HG03558 (cell line): ENCODE data around the gene MEGF6.

Source experiments
- ATAC-seq: cut with Tn5 transposase; IDR thresholded peaks from one replicate; pipeline ENCODE4 v1.9.1; 2021; ENCODE audit warnings: moderate number of reproducible peaks; ENCODE audit not compliant: unreplicated experiment; ENCODE audit errors: extremely low read depth

The MEGF6 gene

DNA sequence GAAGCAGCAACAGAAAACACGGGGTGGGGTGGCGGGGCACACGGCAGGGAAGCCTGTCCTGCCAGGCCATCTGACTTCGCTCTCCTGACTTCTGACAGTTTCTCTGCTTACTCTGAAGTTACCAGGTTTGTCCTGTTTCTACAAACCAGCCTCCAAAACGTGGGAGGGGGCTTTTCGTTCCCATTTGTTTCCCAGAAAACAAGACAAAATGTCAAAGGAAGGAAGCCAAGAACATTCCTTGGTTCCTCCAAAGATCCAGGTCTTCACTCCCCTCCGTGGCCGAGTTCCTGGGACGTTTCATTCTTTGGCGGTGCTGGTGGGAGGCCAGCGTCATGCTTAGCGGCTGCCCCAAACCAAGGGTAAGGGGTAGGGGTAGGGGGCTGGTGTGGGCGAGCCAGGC is 49.6 kb downstream of the MEGF6 start:
- no peak for ATAC-seq

DNA sequence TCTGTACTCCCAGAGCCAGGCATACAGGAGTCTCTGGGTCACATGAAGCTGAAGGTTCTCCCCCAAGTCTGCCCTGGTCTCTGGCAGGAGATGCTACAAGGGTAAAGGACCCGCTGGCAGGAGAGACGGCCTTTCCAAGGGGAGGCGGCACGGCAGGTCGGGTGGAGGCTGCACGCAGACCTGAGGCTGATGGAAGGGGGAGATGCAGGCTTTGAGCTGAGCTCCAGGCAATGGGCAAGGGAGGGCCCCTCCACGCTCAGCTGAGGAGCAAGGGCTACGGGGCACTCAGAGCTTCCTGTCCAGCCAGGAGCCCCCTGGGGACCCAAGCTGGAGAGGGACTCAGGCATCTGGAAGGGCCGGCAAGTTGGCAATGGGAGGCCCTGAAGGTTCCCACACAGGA is 50.3 kb downstream of the MEGF6 start:
- ATAC-seq = no peak

DNA sequence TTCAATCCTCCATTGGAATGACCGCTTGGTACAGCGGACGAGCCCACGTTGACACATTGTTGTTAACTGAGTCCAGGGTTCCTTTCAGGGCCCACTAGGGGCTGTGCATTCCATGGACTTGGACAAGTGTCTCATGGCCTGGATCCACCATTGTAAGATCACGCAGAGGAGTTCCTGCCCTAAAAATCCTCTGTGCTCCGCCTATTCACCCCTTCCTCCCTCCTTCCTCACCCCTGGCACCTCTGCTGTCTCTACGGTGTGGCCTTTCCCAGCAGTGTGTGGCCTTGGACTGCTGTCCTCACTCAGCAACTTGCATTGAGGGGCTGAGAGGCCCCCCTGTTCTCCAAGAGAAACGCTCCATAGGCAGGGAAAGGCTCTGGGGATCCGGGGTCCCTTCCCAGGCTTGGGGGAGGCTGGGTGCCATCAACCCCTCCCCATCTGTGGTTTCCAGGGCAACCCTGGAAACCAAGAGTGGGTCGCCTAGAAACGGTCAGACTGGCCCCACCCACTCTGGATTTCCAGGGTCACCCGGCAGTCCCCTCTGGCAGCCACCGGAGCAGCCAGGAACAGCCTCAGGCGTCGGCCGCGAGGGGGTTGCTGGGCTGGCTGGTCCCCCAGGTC is 50.9 kb downstream of the MEGF6 start:
- ATAC-seq = no peak

DNA sequence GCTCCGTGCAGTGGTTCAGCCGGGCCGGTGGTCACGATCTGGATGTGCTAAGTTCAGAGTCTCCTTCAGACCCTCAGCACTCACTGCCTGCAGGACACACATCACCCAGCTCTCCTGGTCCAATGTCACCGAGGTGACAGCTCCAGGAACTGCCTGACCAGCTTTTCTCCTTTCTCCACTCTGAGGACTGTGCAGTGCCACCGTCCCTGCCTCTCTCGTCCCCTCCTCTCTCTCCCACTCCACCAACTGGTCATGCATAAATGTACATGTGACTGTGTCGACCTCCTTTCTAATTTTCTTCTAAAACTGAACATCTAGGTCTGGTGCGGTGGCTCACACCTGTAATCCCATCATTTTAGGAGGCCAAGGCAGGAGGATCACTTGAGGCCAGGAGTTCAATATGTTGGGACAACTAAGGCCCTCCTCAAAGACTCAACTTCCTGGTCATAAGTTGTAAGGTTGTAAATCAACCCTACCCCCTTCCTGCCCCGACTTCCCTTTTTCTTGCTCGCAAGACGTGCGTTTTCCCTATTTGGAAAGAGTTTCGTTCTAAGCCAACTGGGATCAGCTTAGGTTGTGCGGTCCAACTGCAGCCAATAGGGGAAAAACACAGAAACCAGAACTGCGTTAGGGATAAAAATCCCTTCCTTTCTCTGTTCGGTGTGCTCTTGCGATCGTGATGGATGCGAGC is 53.1 kb downstream of the MEGF6 start:
- no peak for ATAC-seq

DNA sequence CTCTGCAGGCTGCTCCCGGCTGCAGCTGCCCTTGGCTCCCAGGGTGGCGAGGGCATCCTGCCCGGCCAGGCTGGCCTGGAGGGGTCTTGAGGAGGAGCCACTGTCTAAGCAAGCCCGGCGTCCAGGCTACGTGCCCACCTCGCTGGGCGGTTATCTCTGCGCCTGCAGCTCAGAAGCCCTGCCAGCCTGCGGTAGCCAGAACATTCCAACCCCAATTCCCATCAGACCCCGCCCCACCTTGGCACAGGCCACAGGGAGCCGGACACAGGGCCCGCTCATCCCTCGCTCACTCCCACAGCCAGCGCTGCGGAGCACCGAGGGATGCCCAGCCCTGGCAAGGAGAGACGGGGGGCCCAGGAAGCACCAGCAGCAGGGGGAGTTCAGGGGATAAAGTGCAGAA is 53.9 kb downstream of the MEGF6 start:
- no peak for ATAC-seq

DNA sequence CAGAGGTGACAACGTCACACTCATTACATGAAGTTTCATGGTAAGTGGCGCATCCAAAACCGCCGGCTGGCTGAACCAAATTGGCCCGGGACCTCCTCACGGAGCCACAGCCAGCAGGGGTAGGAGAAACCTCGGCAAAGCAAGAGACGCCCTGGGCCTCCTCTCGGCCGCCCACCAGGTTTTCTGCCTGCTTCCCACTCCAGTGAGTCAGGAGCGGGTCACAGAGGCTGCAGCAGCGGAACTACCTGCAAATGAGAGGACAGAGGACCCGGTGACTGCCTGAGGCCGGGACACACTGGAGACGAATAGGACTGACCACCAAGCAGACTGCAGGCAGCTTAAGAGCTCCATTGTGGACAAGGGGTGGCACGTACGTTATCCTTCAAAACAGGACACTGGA is 55.0 kb downstream of the MEGF6 start:
- no peak for ATAC-seq

DNA sequence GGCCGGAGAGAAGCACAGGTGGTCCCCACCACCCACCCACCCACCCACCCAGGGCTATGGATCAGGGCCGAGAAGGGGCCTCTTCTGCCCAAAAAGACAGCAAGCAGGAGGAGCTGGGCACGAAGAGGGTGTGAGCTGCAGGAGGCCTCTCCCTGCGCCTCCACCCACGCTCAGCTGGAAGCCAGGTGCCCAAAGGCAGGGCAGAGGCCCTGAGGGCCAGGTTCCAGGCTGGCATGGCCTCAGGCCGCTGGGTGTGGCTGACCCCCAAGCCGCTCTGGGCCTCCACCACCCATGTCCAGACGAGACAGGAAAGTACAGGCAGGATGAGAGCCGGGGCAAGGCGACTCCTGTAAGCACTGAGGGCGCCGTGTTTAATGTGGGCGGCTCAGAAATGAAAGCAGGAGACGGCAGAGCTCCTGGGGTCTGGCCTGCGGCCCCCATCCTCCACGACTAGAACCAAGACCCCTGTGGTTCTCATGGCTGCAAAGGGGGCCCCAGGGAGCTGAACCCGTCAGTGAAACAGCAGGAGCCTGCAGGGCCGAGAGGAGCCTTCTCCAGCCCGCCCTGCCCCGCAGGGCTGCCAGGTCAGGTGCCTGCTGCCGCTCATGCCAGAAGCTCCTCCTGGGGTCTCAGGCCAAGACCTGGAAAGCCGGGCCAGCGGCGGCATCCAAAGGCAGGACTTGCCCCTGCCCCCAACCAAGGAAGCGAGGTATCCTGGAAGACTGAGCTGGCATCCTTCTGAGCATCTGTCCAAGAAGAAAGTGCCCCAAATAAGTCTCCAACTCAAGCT is 56.0 kb downstream of the MEGF6 start:
- ATAC-seq = no peak

DNA sequence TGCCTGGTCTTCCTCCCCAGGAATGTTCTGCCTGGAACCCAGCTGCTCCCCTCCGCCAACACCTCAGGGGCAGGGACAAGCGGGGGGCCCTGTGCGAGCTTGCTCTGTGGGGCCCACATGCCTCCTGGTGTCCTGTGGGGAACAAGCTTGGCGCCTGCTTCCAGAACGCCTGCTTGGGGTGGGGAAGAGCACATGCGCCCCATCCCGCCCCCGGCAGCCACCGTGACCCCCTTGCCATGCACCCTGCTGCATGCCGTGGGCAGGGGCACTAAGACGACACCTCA is 57.4 kb downstream of the MEGF6 start:
- no peak for ATAC-seq

DNA sequence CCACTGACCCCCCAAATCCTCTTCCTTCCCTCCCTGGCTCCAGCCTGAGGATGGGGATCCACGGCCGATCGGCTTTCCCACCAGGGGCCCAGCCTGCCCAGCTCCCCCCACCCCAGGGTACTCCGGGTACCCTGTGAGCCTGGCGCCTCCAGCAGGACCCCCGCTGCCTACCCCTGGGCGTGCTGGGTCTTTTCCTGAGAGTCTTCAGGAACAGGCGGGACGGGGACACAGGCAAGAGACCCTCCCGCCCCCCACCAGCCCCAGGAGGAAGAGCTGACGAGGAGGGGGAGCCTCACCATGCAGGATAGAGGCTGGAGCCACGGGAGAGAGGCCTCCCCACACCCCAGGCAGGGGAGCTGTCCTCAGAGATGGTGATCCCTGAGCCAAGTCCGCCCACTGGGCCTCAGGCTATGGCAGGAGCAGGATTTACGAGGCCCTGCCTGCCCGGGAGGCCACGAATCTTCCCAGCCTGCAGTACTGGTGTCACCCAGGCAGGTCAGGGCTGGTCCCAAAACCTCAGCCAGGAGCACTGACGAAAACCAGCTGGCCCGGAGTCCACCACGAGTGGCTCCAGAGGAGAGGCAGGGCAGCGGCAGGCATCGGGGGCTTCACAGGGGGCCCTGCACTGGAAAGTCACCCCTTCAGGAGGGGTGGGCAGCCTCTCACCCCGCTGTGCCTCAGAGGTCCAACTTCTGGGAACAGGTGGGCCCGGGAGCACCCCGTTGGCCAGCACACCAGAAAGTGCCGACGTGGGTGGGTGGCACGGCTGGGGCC is 58.0 kb downstream of the MEGF6 start:
- no peak for ATAC-seq

DNA sequence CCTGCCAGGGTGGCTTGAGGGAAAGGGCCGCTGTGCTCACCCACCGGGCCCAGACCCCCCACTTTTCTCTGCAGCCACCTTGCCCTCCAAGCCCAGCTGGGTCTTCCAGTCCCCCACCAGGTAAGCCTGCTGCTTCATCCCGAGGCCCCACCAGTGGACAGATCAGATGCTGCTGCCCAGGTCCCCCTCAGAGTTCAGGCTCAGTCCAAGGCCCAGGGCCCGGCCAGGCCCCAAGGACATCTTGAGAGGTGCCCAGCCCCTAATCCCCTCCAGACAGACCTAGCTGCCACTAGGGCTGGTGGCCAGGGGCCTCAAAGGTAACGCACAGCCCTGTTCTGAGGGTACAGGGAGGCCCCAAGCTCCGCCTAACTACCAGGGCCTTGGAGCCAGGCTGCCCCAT is 58.6 kb downstream of the MEGF6 start:
- ATAC-seq = no peak

DNA sequence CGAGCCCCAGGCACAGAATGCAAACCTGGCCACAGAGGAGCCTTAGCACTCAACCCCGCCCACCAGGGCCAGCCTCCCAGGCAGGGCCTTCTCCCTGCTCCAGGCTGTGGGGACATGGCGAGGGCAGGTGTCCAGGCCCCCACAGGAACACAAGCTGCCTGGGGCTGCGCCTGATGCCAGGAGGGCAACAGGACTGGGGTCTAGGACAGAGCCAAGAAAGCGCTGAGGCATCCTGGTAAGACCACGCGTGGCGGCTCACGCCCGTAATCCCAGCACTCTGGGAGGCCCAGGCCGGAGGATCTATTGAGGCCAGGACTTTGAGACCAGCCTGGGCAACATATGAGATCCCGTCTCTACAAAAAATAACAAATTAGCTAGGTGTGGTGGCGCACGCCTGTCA is 59.1 kb downstream of the MEGF6 start:
- no peak for ATAC-seq

DNA sequence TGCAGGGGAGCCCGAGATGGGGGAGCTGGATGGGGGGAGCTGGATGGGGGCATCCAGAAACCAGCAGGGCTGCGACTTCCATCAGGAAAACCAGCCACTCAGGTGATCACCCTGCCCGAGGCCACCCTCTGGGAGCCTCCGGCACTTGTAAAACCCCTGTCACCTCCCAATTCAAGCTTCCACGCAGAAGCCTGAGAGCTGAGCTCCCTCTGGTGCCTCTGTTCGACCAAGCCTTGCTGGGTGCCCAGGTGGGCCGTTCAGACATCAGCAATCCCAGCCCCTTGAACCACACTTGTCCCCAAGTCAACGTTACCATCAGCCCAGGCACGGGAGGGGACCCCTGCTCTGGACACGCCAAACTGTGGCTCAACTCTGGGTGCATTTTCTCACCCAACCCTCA is 59.6 kb downstream of the MEGF6 start:
- no peak for ATAC-seq

DNA sequence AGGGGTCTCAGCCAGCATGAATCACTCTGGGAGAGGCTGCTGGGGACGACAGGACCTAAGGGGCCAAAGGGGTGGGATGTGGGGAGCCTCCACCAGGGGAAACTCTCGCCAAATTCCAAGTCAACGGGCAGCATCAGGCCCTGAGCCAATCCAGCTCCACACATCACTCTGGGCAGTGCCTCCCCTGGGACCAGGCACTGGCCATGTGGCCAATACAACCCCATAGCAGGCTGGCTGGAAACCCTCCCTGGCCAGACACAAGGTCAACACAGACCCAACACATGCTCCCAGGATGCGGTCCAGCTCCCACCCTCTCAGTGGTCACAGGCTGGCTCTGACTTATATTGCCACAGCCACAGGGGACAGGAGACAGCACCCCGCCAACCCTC is 60.0 kb downstream of the MEGF6 start:
- ATAC-seq = no peak

DNA sequence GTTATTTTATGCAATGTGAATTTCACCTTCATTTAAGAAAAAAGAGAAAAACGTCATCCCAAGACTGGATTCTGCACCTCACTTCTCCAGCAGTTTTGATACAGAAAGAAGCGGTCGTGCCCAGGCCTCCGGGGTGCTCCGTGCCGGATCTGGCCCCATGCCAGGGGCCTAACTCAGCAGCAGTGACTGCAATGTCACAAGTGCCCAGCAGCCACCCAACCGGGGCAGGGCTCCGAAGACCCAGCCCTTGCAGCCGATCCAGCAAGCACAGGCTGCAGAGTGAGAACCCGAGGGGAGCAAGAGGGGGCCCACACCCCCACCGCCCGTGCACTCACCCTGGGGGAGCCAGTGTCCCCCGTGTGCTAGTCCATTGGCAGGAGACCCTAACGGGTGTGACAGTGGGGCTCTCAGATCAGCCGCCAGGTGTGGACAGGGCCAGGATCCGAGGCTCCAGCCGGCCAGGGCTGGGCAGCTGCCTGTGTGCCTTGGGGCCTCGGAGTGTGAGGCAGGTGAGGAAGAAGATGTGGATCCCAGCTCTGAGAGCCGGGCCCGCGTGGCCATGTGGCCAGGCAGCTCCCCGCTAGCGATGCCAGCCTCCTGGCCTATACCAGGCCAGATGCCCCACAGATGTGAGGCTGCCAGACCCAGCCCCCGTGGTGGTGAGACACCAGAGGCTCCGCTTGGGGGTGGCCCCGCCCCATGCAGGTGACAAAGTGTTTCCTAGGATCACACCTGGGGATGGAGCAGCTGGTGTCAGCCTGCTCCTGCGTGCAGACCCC is 60.6 kb downstream of the MEGF6 start:
- no peak for ATAC-seq

DNA sequence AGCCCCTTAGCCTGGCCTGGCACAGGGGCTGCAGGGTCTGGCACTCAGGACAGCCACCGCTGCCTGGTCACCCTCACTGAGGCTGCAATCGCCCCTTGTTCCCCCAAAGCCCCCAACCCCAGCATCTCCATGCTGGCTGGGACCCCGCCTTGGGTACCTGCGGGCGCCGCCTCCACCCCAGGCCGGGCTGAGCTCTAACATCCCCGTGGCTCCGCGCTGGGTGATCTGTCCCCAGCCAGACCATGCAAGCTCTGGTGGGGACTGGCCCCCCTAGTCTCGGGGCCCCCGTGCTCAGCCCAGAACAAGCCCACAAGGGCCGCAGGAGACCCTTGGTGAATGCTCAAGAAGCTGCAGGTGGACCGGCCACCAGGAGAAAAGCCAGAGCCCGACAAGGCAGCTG is 62.4 kb downstream of the MEGF6 start:
- no peak for ATAC-seq

DNA sequence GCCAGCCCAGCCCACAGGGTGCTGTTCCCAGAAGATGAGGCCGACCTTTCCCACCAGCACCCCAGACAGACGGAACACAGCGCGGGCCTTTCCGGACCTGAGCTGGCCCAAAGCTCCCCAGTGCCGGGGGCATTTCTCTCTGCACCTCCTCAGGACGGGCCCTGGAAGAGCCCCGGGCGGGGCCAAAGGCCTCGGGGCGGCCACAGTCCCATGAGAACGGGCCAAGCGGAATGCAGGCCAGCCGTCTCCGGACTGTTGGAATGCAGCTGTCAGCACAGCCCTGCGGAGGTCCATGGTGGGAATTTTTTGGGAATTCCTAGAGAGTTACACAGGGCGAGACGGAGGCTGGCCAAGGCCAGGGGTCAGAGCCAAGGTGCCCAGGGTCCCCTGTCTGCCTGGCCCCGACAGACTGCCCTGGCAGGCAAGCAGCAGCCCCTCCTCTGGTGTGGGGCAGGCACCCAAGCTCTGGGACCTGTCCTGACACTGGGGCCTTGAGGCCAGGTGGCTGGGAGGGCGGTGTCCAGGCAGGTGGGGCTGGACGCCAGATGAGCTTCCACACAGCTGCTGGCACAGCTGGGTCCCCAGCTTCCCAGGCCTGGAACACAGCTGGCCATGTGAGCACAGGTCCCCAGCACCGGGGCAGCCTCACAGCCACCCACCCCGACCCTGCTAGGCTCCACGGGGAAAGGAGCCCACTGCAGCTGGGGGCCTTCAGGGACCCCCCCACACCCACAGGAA is 63.0 kb downstream of the MEGF6 start:
- no peak for ATAC-seq

DNA sequence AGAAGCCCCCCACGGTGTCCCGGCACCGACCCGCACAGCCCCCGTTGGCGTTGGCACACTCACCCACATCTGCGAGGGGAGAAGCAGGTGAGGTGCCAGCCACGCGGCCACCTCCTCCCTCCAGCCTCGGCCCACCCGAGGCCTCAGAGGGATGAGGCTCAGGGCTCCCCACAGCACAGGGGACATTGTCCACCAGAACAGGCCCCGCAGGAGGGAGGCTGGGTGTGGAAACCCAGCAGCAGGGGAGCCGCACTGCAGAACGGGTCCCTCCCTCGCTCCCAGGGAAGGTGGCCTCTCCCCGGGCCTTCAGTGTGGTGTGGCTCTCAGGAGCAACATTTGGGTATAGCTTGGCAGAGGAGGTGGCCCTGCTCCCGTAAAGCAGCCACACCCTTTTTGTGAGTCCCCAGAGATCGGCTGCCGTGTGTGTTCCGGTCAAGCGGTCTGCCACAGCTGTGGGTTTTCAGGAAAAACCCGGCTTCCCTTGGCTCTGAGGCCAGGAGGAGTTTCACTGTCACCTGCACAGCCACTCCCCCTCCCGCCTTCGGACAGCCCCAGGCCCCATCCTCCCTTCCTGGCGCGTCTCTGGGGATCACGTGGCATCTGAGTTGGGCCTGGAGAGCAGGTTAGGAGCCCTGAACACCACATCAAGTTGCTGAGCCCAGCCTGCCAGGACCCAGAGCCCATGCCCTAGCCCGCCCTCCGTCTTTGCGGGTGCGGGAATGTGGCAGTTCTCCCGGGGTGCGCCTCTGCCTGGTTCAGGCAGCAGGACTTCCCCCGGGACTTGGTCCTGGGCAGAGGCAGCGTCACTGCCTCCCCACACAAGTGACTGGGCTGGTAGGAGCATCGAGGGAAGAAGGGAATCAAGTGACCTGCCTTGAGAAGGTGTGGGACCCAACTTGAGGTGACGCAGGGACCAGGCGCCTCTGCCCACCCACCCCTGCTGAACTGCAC is 64.0 kb downstream of the MEGF6 start:
- ATAC-seq = no peak

DNA sequence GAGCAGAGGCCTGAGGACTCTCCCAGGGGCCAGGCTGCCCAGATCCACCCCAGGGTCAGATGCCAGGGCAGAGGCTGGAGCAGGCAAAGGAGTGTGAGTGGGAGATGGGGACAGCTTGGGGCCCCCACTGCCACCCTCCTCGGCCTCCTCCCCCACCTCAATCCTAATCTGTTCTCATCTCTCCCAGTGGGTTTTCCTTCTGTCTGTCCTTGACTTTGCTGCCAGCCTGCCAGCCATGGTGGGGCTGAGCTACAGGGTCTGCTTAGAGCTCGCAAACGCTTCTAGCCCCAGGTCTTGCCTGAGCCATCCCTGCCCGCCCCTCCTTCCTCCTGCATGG is 65.3 kb downstream of the MEGF6 start:
- ATAC-seq = no peak
